Aorta (tissue), 5 donors: ENCODE data around the gene BMPR1A. TPM values are rescaled to one million over a fixed set of nuclear protein-coding genes. Genes with fewer than 3 reads are reported as not detected.

Experiments
- ATAC-seq: fragments of 200-7000 bp; cut with Tn5 transposase; one replicate; pipeline ENCODE4 v1.9.1; 2022; ENCODE audit warnings: moderate library complexity; ENCODE audit not compliant: low FRiP score
- DNase-seq, 2 donors: peaks; one replicate each; pipeline ENCODE4 v3.0.0-alpha.2; 2020
- H3K27ac ChIP-seq, 2 donors: one replicate each; pipeline ENCODE4 v1.5.1; 2013; ENCODE audit warnings: low read length in 2 of 2, mild to moderate bottlenecking in 2 of 2, moderate library complexity in 2 of 2, control low read depth in 1 of 2, inconsistent platforms in 1 of 2, low read depth in 1 of 2
- H3K27me3 ChIP-seq, 2 donors: one replicate each; pipeline ENCODE4 v1.6.1; 2013; ENCODE audit warnings: control low read depth in 1 of 2, low read length in 1 of 2, mild to moderate bottlenecking in 1 of 2, moderate library complexity in 1 of 2; ENCODE audit not compliant: insufficient read depth in 2 of 2, control insufficient read depth in 1 of 2
- H3K36me3 ChIP-seq, 2 donors: one replicate each; pipeline ENCODE4 v1.6.1; 2013; ENCODE audit warnings: control low read depth in 1 of 2, low read length in 1 of 2, mild to moderate bottlenecking in 1 of 2; ENCODE audit not compliant: insufficient read depth in 2 of 2, control insufficient read depth in 1 of 2
- H3K4me1 ChIP-seq, 2 donors: one replicate each; pipeline ENCODE4 v1.6.1; 2013; ENCODE audit warnings: low read length in 2 of 2, control low read depth in 1 of 2, mild to moderate bottlenecking in 1 of 2, moderate library complexity in 1 of 2; ENCODE audit not compliant: insufficient read depth in 2 of 2, control insufficient read depth in 1 of 2
- H3K4me3 ChIP-seq, 2 donors: one replicate each; pipeline ENCODE4 v1.5.1; 2013; ENCODE audit warnings: low read length in 2 of 2, control low read depth in 1 of 2, mild to moderate bottlenecking in 1 of 2
- H3K9me3 ChIP-seq: one replicate; pipeline ENCODE4 v1.6.1; 2013; ENCODE audit warnings: mild to moderate bottlenecking, low read length; ENCODE audit not compliant: control insufficient read depth
- WGBS, 2 donors: extraction: QIAGEN DNeasy Blood & Tissue Kit; methylation state at CpG; one replicate each; pipeline ENCODE4 v1.1.7; 2013; 5-methylcytosine and 5-hydroxymethylcytosine counted together
- intact Hi-C, 2 donors: fragments of 100-400 bp; cut with DNase I; formaldehyde crosslinking; loops; one replicate each; pipeline versions ENCODE4 v1.14.2 to v1.15.0; 2022
- polyA plus RNA-seq, 2 donors: library from polyadenylated mRNA; stranded (reverse); fragments of 200-250 nt; gene quantifications; one replicate each; pipeline ENCODE4 v1.2.3, GENCODE V29; 2013
- total RNA-seq, 2 donors: library from RNA; stranded (reverse); fragmentation: NEBNext Ultra II Directional; extraction: Animal tissue kit (Norgen Biotek cat#: 25700); gene quantifications; one replicate each; pipeline ENCODE4 v1.2.1, GENCODE V29; 2021
- donor health status: healthy with polysubstance abuse.
- donor health status: Bipolar disorder and iron deficiency.
- donor health status: DM: no; HTN: no; CAD: no.
- donor health status: DM: no; HTN: no; CAD: no.
- donor health status: DM: yes; HTN: yes; CAD: no.

BMPR1A gene
- total and polyA plus RNA-seq, 4 donors: 19.3 to 120 (median 63.2) TPM

- no peaks in the 10 kb centered on the region for H3K4me1 ChIP-seq
- no peaks in the 10 kb centered on the region for H3K9me3 ChIP-seq
- ATAC-seq (no peak), DNase-seq (no peak)
- H3K27me3 ChIP-seq: no peaks in the 10 kb centered on the region
- H3K27ac ChIP-seq: peak overlapping the region in 1 of 2 donors; percentile 67
- intact Hi-C loops: no loop called here
- 53 to 55% methylated on average over 7 of the region's 7 CpGs for WGBS, 2 donors
- H3K4me3 ChIP-seq: no peak overlapping the region
- peaks cover 0 to 2% of the 10 kb centered on the region in 2 donors for H3K36me3 ChIP-seq
Measured at GRCh38 chr10:86888585-86889381, 132.4 kb downstream of the BMPR1A start.

- Histone ChIP-seq H3K9me3 (no peaks in the 10 kb centered on the region), H3K4me3 (no peak overlapping the region), H3K4me1 (no peaks in the 10 kb centered on the region), H3K27me3 (no peaks in the 10 kb centered on the region), H3K27ac (peak overlapping the region in 1 of 2 donors; percentile 67), H3K36me3 (peaks cover 0 to 2% of the 10 kb centered on the region in 2 donors)
- ATAC-seq (no peak), DNase-seq (no peak)
- WGBS, 2 donors: 23 to 26% methylated on average over 3 of the region's 3 CpGs
- intact Hi-C loops: no loop called here
Measured at GRCh38 chr10:86889997-86890396, 133.6 kb downstream of the BMPR1A start.

GRCh38 chr10:86898511-86898910, 142.1 kb downstream of the BMPR1A start:
- no peaks in the 10 kb centered on the region for H3K9me3 ChIP-seq
- DNase-seq (no peak), ATAC-seq (no peak)
- no peaks in the 10 kb centered on the region for H3K4me1 ChIP-seq
- peaks cover 2 to 3% of the 10 kb centered on the region in 2 donors for H3K36me3 ChIP-seq
- H3K27me3 ChIP-seq: no peaks in the 10 kb centered on the region
- no peak overlapping the region for H3K4me3 ChIP-seq
- H3K27ac ChIP-seq: no peak overlapping the region
- 28% methylated on average over 4 of the region's 4 CpGs for WGBS, 2 donors
- intact Hi-C loops: loop anchor here (5.0 kb wide), 2 partner anchors 141 to 181 kb away; partner anchors contain the start of gene BMPR1A (in 1 of the 2)

- Histone ChIP-seq H3K9me3 (no peaks in the 10 kb centered on the region), H3K4me1 (no peaks in the 10 kb centered on the region), H3K36me3 (peaks cover 2 to 3% of the 10 kb centered on the region in 2 donors), H3K4me3 (no peak overlapping the region), H3K27me3 (no peaks in the 10 kb centered on the region), H3K27ac (peak overlapping the region in 1 of 2 donors; percentile 5)
- peak; percentile 5 for ATAC-seq
- WGBS, 2 donors: 55 to 61% methylated on average over 6 of the region's 6 CpGs
- intact Hi-C loops: loop anchor here (5.0 kb wide), 2 partner anchors 142 to 182 kb away; partner anchors contain the start of gene BMPR1A (in 1 of the 2)
- DNase-seq: no peak
Measured at GRCh38 chr10:86899132-86899531, 142.7 kb downstream of the BMPR1A start.

- Histone ChIP-seq H3K9me3 (no peaks in the 10 kb centered on the region), H3K4me1 (no peaks in the 10 kb centered on the region), H3K27me3 (no peaks in the 10 kb centered on the region), H3K27ac (no peak overlapping the region), H3K4me3 (no peak overlapping the region), H3K36me3 (peaks cover 2 to 3% of the 10 kb centered on the region in 2 donors)
- ATAC-seq: peak; percentile 88
- intact Hi-C loops: loop anchor here (2.0 to 5.0 kb wide), 4 partner anchors 142 to 192 kb away; partner anchors contain the start of gene BMPR1A (in 1 of the 2)
- WGBS, 2 donors: 13 to 15% methylated on average over 9 of the region's 9 CpGs
- DNase-seq: peak in 1 of 2 donors; percentile 60
Measured at GRCh38 chr10:86899670-86900276, 143.4 kb downstream of the BMPR1A start.

GRCh38 chr10:86900955-86901354, 144.5 kb downstream of the BMPR1A start:
- peak overlapping the region in 1 of 2 donors; percentile 12 for H3K27ac ChIP-seq
- DNase-seq: peak in 1 of 2 donors; percentile 81

GRCh38 chr10:86904600-86904999, 148.2 kb downstream of the BMPR1A start:
- intact Hi-C loops: loop anchor here in 1 of 2 donors (5.0 kb wide), 1 partner anchor 197 kb away; no protein-coding TSS in a partner anchor
- H3K4me1 ChIP-seq: no peaks in the 10 kb centered on the region
- H3K27me3 ChIP-seq: no peaks in the 10 kb centered on the region
- no peaks in the 10 kb centered on the region for H3K9me3 ChIP-seq
- H3K4me3 ChIP-seq: no peak overlapping the region
- 89 to 98% methylated on average over 2 of the region's 2 CpGs for WGBS, 2 donors
- DNase-seq: no peak
- no peak overlapping the region for H3K27ac ChIP-seq
- ATAC-seq: no peak
- H3K36me3 ChIP-seq: peaks cover 6% of the 10 kb centered on the region in 2 donors

More at GRCh38 chr10:86900955-86901354, 144.5 kb downstream of the BMPR1A start:
- Histone ChIP-seq H3K4me1 (no peaks in the 10 kb centered on the region), H3K4me3 (no peak overlapping the region), H3K36me3 (peaks cover 2 to 3% of the 10 kb centered on the region in 2 donors), H3K9me3 (no peaks in the 10 kb centered on the region), H3K27me3 (no peaks in the 10 kb centered on the region)
- peak; percentile 76 for ATAC-seq
- 0 to 6% methylated on average over 2 of the region's 2 CpGs for WGBS, 2 donors
- intact Hi-C loops: loop anchor here (2.0 to 5.0 kb wide), 2 partner anchors 190 to 194 kb away; no protein-coding TSS in a partner anchor

GRCh38 chr10:86905429-86905828, 149.0 kb downstream of the BMPR1A start:
- H3K9me3 ChIP-seq: no peaks in the 10 kb centered on the region
- no peaks in the 10 kb centered on the region for H3K27me3 ChIP-seq
- ATAC-seq (no peak), DNase-seq (no peak)
- intact Hi-C loops: no loop called here
- no peaks in the 10 kb centered on the region for H3K4me1 ChIP-seq
- H3K4me3 ChIP-seq: no peak overlapping the region
- 10 to 12% methylated on average over 1 of the region's 1 CpG for WGBS, 2 donors
- peaks cover 6% of the 10 kb centered on the region in 2 donors for H3K36me3 ChIP-seq
- peak overlapping the region in 1 of 2 donors; percentile 57 for H3K27ac ChIP-seq
